T1000 (cell line): Measurements from ENCODE around the gene MYO5A.

Experiments used
- DNase-seq: peaks from one replicate; lab custom pipeline; 2025; ENCODE audit warnings: mixed read lengths; lab: John Stamatoyannopoulos, UW

Gene MYO5A

GRCh38 chr15:52329150-52329549, 199.5 kb downstream of the MYO5A start:
- no peak for DNase-seq

GRCh38 chr15:52328680-52329079, 200.0 kb downstream of the MYO5A start:
- DNase-seq, result no peak

GRCh38 chr15:52326756-52327155, 201.9 kb downstream of the MYO5A start:
- no peak for DNase-seq

- DNase-seq, result no peak
Measured at GRCh38 chr15:52324109-52324508, 204.6 kb downstream of the MYO5A start.

- no peak for DNase-seq
Measured at GRCh38 chr15:52318729-52319500, 209.8 kb downstream of the MYO5A start.

GRCh38 chr15:52317688-52318087, 211.0 kb downstream of the MYO5A start:
- no peak for DNase-seq

GRCh38 chr15:52317022-52317421, 211.7 kb downstream of the MYO5A start:
- DNase-seq, result no peak

GRCh38 chr15:52309154-52309548, 219.5 kb downstream of the MYO5A start:
- DNase-seq, result no peak

- DNase-seq, result no peak
Measured at GRCh38 chr15:52308446-52309153, 220.1 kb downstream of the MYO5A start.

GRCh38 chr15:52307847-52308246, 220.8 kb downstream of the MYO5A start:
- no peak for DNase-seq

GRCh38 chr15:52306270-52306669, 222.4 kb downstream of the MYO5A start:
- no peak for DNase-seq

- no peak for DNase-seq
Measured at GRCh38 chr15:52303093-52303772, 225.4 kb downstream of the MYO5A start.

GRCh38 chr15:52301265-52301847, 227.3 kb downstream of the MYO5A start:
- no peak for DNase-seq

- DNase-seq, result no peak
Measured at GRCh38 chr15:52295421-52296001, 233.2 kb downstream of the MYO5A start, which contains the start of gene MYO5C. TSS of gene MYO5C (minus strand) at chr15:52295804. CDS start at chr15:52295636, 168 bp downstream.

GRCh38 chr15:52294881-52295420, 233.7 kb downstream of the MYO5A start:
- DNase-seq, result no peak

GRCh38 chr15:52292780-52293392, 235.8 kb downstream of the MYO5A start:
- no peak for DNase-seq

GRCh38 chr15:52291204-52291603, 237.5 kb downstream of the MYO5A start:
- no peak for DNase-seq

- no peak for DNase-seq
Measured at GRCh38 chr15:52290800-52291199, 237.9 kb downstream of the MYO5A start.

- no peak for DNase-seq
Measured at GRCh38 chr15:52290329-52290728, 238.4 kb downstream of the MYO5A start.

- DNase-seq, result no peak
Measured at GRCh38 chr15:52289629-52290081, 239.0 kb downstream of the MYO5A start.

GRCh38 chr15:52288986-52289385, 239.7 kb downstream of the MYO5A start:
- no peak for DNase-seq
